Fibroblast of pulmonary artery (primary cell): ENCODE measurements around the gene NME9.

Experiments
- DNase-seq: peaks from one replicate; pipeline ENCODE4 v3.0.0-alpha.2; 2010; ENCODE audit warnings: low read depth
- H3K4me3 ChIP-seq: replicated peaks from 2 replicates; pipeline ENCODE4 v1.5.1; 2011; ENCODE audit warnings: low read depth, mild to moderate bottlenecking, control low read depth, low read length, moderate library complexity
- TF ChIP-seq, protein P1 (sequence below): IDR thresholded peaks from 2 replicates; pipeline ENCODE4 v1.5.1; 2011; ENCODE audit warnings: mild to moderate bottlenecking, control low read depth, low read length, inconsistent platforms; ENCODE audit errors: missing control alignments

NME9 gene

DNA sequence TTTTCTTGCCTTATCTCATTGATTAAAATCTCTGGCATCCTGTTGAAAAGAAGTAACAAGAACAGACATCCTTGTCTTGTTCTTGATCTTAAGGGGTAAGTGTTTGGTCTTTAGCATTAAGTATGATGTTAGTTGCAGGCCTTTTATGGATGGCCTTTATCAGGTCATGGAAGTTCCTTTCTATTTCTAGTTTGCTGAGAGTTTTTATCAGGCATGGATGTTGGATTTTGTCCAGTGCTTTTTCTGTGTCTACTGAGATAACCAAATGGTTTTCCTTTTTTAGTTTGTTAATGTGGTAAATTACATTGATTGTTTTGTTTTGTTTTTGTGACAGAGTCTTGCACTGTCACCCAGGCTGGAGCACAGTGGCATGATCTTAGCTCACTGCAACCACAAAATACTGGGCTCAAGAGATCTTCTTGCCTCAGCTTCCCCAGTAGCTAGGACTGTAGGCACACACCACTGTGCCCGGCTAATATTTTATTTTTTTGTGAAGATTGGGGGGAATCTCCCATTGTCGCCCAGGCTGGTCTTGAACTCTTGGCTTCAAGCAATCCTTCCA, 45.0 kb upstream of the NME9 start:
- DNase-seq, result no peak
- no peak overlapping the region for H3K4me3 ChIP-seq
- TF ChIP-seq, protein P1, sequence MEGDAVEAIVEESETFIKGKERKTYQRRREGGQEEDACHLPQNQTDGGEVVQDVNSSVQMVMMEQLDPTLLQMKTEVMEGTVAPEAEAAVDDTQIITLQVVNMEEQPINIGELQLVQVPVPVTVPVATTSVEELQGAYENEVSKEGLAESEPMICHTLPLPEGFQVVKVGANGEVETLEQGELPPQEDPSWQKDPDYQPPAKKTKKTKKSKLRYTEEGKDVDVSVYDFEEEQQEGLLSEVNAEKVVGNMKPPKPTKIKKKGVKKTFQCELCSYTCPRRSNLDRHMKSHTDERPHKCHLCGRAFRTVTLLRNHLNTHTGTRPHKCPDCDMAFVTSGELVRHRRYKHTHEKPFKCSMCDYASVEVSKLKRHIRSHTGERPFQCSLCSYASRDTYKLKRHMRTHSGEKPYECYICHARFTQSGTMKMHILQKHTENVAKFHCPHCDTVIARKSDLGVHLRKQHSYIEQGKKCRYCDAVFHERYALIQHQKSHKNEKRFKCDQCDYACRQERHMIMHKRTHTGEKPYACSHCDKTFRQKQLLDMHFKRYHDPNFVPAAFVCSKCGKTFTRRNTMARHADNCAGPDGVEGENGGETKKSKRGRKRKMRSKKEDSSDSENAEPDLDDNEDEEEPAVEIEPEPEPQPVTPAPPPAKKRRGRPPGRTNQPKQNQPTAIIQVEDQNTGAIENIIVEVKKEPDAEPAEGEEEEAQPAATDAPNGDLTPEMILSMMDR, result no peak

DNA sequence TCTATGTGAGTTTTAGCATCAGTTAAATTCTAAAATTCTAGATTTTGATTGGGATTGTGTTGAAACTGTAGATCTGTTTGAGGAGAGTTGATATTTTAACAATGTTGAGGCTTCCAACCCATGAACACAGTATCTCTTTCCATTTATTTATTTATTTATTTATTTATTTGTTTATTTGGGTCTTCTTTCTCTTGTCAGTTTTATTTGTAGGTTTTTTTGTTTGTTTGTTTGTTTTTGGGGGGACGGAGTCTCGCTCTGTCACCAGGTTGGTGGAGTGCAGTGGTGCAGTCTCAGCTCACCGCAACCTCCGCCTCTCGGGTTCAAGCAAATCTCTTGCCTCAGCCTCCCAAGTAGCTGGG, 44.1 kb upstream of the NME9 start:
- DNase-seq, result no peak
- TF ChIP-seq, protein P1, result no peak
- no peak overlapping the region for H3K4me3 ChIP-seq

DNA sequence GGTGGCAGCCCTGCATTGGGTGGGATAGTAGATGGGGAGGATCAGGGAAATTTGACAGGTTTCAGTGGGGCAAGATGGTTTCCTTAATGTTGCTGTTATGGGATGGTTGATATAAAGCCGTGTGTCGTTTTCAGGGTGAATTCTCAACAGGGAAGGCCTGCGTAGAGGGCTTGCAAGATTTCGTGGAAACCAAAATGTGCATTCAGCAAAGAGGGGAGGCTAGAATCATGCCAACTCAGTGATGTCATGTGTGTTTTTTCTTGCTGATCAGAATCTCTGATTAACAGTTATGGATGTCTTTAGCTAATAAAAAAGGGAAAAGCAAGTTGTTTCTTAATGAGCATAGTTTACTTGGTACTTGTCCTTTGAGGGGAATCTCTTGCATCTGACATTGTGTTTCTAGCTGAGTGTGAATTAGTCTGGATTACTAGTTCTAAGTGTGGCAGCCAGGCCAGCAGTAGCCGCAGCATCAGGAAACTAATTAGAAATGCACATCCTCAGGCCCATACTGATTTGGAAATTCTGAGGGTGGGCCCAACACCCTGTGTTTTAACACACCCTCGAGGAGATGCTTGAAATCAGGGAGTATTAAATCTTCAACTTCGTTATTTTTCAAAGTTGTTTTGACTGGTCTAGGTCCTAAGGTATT, 43.6 kb upstream of the NME9 start:
- TF ChIP-seq, protein P1, result no peak

DNA sequence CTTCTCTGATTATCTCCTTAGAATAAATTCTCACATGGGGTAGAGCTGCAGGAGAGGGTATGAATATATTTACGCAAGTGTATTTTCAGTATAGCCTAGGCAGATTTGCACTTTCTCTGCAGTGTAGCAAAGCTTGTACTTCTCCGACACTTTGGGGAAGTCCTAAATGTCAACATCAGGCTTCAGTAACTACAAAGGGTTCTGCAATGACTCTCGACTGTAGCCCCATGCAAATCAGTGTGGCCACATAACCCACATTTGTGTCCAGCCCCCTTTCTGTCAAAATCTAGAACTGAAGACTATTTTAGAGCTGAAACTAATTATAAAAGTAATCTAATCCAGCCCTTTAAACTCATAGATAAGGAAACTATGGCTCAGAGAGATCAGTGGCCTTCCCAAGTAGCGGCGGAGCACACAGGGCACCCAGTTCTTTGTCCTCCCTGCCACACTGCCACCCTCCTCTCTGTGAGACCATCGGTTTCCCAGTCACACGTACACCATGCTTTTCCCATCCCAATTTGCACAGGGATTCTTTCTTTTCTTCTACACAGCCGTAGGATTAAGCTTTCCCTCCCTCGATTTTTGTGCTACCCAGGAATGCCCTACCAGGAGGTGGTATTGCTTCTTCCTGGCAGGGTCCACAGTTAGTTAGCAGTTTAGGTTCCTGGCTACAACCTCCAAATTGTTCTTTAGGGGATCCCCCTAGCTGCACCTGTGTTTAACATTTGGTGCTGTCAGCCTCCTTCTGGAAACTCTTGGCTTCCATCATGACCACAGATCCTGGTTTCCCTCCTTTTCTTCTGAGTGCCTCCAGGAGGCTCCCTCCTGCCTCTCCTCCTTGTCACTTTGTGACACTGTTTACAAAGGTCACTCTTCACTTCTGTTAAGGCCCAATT, 41.7 kb upstream of the NME9 start:
- TF ChIP-seq, protein P1, result no peak
- no peak overlapping the region for H3K4me3 ChIP-seq
- no peak for DNase-seq

More for the DNA sequence above, 43.6 kb upstream of the NME9 start:
- no peak for DNase-seq
- no peak overlapping the region for H3K4me3 ChIP-seq

DNA sequence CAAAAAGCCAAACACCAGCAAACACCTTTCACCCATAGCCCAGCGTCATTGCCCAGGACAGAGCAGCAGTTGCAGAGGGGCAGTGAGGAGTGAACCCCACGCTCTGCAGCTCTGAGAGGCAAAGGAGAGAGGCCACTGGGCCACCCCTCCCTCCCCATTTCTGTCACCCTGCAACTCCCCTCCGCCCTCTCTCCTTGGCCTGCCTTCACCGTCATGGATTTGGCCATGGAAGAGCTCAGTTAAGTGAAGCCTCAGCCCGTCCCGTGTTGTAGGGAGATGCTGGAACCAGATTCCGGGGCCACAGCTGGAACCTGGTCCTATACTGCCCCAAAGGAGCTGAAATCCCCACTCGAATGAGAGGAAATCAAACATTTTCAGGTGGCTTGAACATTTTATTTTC, 40.7 kb upstream of the NME9 start:
- TF ChIP-seq, protein P1, result no peak
- DNase-seq, result no peak
- H3K4me3 ChIP-seq, result no peak overlapping the region

DNA sequence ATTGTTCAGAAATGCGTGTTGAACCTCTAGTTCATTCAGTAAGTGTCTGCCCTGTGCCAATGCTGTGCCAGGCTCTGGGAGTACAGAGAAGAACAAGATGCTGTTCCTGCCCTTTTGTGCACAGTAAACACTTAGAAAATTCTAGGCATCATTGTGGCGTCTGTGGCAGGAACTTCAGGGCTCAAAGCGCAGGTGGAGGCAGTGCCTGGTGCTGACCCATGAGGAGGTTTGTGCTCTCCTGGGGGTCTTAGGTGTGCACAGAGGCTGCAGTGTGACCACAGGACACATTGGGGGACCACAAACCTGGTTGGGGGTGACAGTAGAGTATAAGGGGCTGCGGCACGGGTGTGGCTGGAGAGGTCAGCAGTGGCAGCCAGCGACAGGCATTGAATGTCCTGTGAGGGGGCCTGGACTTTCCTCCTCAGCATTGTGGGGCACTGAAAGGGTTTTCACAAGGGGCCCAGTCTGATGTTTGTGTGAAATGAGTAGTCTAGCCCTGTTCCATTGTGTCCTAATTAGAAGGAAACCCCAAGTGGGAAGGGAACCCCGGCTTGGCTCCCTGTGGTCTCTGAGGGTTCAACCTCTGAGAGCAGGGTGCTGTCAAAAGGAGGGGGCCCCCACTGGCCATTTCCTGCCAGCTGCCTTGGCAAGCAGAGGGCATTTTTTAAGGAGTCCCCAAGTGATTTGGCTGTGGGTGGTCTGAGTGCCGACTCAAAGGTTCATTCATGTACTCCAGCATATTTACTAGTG, 39.7 kb upstream of the NME9 start:
- no peak overlapping the region for H3K4me3 ChIP-seq
- TF ChIP-seq, protein P1, result no peak
- DNase-seq, result no peak
